Activated CD4-positive, alpha-beta T cell treated with anti-CD3 and anti-CD28 coated beads, Interleukin-2, Interleukin-6, amounts not matched to agents 100 ng/mL and 50 ng/mL, durations not matched to agents 16 hours and 8 hours (primary cell): Measurements from ENCODE around the gene DCDC1.

Source experiments
- DNase-seq: peaks from one replicate; pipeline ENCODE4 v3.0.0-alpha.2; 2020

Gene DCDC1

DNA sequence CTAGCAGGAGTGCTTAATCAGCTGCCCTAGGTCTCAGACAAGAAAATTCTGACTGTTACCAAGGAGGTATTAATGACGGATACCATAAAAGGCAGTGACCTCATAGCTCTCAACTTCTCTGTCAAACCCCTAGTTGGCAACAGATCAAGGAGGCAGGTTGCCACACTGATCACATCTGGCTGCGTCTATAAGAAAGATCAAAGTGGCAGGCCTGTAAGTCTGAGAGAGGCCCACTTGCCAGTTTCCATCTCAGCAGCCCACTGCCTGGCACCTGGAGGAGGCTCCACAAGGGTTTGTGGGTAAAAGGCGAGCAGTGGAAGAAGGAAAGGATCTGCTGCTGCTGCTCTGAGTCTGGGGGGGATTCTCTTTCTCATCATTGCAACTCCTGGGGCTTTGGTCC lies 543.8 kb downstream of the DCDC1 start:
- DNase-seq = no peak

DNA sequence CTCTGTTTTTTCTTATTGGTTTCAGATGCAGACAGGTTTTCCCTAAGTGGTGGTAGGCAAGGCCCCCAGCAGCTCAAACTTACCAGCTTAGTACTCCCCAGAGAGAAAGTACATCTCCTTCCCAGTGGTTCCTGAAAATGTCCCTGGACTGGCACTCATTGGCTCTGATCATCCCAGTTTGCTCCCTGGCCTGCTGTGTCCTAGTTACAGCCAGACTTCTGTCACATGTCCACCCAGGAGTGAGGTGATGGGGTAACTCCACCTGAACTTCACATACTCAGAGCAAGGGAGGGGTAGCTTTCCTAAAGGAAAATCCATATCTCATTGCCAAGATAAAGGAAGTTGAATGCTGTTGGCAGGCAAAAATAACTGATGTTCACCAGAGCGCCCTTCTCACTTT lies 546.4 kb downstream of the DCDC1 start:
- DNase-seq = no peak

DNA sequence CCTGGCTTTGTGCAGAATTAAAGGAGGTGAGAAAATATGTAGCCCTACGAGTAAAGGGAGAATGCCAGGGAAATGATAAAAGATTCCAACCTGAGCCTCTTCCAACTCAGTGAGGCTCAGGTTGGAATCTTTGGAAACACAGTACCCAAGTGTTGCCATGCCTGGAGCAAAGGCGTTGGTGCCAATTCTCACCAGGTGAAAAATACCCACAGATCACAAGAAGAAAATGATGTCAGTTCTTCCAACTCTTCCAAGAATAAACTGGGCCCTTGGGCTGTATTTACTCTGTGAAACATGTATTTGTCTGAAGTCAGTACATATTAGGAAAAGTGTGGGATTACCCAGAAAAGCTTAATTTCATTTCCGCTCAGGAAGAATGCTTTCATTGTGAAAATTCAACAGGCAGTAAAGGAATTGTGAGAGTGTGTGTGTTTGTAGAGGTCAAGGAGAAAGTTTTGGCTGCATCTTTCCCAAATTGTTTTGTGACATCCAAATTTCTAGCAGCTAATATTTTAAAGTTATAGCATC lies 548.0 kb downstream of the DCDC1 start:
- no peak for DNase-seq

DNA sequence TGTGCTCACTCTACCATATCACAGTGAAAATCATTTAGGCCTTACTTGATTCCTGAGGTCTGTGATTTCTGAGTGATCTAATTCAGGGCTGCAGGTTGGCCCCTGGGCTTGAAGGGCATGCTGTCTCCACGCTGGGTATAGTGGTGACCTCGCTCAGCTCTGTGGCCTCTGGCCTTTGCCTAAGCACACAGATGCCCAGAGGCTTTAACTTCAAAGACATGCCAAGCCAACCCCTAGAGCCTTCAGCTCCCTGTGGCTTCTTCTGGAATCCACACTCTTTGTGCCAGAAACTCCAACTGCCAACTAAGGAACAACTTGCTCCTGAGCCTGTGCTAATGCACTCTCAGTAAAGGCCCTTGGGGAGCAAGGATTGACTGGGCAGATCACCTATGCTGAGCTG lies 550.8 kb downstream of the DCDC1 start:
- DNase-seq = no peak

DNA sequence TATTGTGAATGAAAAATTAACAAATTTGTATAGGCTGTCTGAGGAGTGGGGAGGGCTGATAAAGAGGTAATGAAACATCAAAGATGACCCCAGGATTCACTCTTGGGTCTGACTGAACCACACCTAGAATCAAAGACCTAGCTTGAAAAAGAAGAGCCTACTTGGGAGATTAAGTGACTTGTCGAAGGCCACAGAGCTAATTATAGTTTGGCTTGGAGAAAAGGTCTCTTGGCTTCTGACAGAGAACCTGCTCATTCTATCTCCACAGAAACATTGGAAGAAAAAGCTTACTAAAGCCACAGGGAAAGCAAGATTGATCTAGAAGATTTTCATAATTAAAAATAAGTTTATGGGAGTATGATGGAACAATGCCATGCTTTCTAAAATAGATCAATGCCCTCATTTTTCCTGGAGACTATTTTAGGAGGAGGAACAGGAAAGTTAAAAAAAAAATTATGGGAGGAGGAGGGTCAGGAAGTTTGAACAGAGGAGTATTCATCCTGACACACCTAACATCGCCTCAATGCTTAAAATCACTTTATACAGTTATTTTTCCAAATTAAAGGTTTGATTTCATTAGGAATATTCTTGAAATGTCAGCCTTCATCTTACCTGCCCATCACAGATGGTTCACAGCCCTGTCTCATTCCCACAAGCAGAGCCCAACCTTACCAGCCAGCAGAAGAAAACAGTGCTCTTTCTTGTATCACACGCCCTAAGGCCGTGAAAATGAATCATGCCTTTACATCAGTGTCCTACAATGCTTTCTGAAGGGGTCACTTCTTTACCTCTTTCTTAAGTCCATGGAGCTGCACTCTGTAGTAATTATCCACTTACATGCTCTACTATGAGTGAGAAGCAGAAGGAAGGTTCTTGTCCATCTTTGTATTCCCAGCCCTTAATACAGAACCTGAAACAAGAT lies 552.3 kb downstream of the DCDC1 start:
- no peak for DNase-seq

DNA sequence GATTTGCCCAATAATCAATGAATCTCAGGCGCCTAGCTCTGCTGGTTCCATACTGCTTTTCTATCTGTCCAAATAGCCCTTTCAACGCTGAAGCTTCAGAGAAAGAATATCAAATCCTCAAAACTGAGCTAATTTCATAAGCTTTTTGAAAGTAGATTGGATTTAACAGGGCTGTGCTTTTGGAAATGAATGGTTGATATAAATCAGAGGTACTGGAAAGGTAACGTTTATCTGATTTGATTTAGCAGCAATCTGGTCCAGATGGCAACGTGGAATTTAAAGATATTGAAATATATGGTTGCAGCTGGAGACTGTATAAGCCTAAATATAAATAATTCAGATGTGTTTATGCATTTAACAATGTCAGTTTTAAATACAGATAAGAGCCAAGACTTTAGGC lies 553.9 kb downstream of the DCDC1 start:
- DNase-seq = no peak

DNA sequence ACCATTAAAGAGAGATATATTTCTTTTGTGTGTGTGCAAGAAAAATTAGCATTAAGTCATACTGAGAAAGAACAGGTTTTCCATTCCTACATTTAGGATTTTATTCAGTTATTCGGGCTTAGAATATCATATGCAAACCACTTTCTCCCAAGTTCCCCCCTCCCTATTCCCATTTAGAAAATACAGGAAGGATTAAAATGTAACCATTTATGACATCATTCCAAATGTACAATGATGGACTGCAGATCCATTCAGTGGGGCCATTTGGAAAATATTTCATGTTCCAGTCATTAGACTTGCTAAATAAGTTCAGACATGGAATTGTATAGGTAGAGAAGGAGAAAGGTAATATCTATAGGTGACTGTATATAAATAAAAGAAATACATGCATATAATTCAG lies 554.8 kb downstream of the DCDC1 start:
- no peak for DNase-seq
